ENCODE data around the gene VSIG1. TPM values are rescaled to one million over a fixed set of nuclear protein-coding genes. Genes with fewer than 3 reads are reported as not detected.

Gene VSIG1
- polyA plus RNA-seq, 3 donors: 0.74 to 0.90 (median 0.85) TPM

Other genes starting within 250 kb of the VSIG1 start
- 10 to 100 TPM; 10.9 to 11.8 (median 11.4) TPM for gene MID2, start 219.2 kb upstream of the VSIG1 start, polyA plus RNA-seq (ENCODE audit: insufficient read length in 3 of 3)
- gene TEX13B, start 62.7 kb upstream of the VSIG1 start, polyA plus RNA-seq (ENCODE audit: insufficient read length in 3 of 3): not detected
- gene PSMD10, start 46.5 kb downstream of the VSIG1 start, polyA plus RNA-seq (ENCODE audit: insufficient read length in 3 of 3): 10 to 100 TPM; 85.5 to 85.9 (median 85.9) TPM
- gene ATG4A, start 46.7 kb downstream of the VSIG1 start, polyA plus RNA-seq (ENCODE audit: insufficient read length in 3 of 3): 10 to 100 TPM; 12.3 to 14.3 (median 12.3) TPM